ENCODE measurements around the gene MFSD11. TPM values are rescaled to one million over a fixed set of nuclear protein-coding genes. Genes with fewer than 3 reads are reported as not detected.

The MFSD11 gene
- total and polyA plus RNA-seq, 4 donors, result 12.0 to 57.5 (median 25.0) TPM

DNA sequence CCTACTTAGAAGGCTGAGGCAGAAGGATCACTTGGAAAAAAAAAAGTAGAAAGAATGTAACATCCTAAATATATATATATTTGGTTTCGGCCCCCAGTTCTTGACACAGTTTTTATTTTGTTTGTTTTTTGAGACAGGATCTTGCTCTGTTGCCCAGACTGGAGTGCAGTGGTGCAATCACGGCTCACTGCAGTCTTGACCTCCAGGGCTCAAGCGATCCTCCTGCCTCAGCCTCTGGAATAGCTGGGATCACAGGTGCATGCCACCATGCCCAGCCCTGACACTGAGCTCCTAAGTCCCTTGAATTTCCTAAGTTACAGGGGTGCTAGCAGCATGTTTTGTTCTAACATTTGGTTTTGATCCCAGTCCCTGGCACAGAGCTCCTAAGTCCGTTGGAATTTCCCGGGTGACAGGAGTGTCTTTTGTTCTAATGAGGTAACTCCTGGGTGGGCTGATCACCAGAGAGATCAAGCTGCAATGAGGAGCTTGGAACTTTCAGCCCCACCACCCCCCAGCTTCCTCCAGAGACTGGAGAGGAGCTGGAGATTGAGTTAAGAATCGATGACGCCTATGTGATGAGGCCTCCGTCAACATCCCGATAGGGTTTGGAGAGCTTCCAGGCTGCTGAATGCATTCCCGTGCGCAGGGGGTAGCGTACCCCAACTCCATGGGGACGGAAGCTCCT is 47.2 kb upstream of the MFSD11 start:
- Histone ChIP-seq H3K9me3 (ENCODE audit: control insufficient read depth in 4 of 4, insufficient read depth in 3 of 4, low read length in 3 of 4) (peaks cover 0 to 2% (median 0%) of the 10 kb centered on the region in 4 donors), H3K36me3 (ENCODE audit: control insufficient read depth in 4 of 4, insufficient read depth in 4 of 4, low read length in 4 of 4) (peaks cover 0 to 16% (median 0%) of the 10 kb centered on the region in 4 donors), H3K4me3 (no peak overlapping the region), H3K9ac (ENCODE audit: insufficient read depth in 1 of 2, low read length in 2 of 2) (no peak overlapping the region), H3K27me3 (ENCODE audit: control insufficient read depth in 3 of 3, insufficient read depth in 3 of 3, low read length in 2 of 3) (no peaks in the 10 kb centered on the region), H3K4me1 (ENCODE audit: control insufficient read depth in 5 of 5, insufficient read depth in 5 of 5, low read length in 5 of 5) (peaks cover 0 to 49% (median 23%) of the 10 kb centered on the region in 5 donors), H3K27ac (ENCODE audit: low read depth in 1 of 2, low read length in 1 of 2) (no peak overlapping the region)
- ATAC-seq (ENCODE audit: insufficient read depth, low FRiP score) (no peak), DNase-seq (no peak)
- WGBS, 2 donors, result 88 to 93% methylated on average over 13 of the region's 13 CpGs
- TF ChIP-seq, protein P1, sequence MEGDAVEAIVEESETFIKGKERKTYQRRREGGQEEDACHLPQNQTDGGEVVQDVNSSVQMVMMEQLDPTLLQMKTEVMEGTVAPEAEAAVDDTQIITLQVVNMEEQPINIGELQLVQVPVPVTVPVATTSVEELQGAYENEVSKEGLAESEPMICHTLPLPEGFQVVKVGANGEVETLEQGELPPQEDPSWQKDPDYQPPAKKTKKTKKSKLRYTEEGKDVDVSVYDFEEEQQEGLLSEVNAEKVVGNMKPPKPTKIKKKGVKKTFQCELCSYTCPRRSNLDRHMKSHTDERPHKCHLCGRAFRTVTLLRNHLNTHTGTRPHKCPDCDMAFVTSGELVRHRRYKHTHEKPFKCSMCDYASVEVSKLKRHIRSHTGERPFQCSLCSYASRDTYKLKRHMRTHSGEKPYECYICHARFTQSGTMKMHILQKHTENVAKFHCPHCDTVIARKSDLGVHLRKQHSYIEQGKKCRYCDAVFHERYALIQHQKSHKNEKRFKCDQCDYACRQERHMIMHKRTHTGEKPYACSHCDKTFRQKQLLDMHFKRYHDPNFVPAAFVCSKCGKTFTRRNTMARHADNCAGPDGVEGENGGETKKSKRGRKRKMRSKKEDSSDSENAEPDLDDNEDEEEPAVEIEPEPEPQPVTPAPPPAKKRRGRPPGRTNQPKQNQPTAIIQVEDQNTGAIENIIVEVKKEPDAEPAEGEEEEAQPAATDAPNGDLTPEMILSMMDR (IDR thresholded peaks at IDR 0.05; ENCODE audit: control extremely low read depth, extremely low read depth), result no peak

DNA sequence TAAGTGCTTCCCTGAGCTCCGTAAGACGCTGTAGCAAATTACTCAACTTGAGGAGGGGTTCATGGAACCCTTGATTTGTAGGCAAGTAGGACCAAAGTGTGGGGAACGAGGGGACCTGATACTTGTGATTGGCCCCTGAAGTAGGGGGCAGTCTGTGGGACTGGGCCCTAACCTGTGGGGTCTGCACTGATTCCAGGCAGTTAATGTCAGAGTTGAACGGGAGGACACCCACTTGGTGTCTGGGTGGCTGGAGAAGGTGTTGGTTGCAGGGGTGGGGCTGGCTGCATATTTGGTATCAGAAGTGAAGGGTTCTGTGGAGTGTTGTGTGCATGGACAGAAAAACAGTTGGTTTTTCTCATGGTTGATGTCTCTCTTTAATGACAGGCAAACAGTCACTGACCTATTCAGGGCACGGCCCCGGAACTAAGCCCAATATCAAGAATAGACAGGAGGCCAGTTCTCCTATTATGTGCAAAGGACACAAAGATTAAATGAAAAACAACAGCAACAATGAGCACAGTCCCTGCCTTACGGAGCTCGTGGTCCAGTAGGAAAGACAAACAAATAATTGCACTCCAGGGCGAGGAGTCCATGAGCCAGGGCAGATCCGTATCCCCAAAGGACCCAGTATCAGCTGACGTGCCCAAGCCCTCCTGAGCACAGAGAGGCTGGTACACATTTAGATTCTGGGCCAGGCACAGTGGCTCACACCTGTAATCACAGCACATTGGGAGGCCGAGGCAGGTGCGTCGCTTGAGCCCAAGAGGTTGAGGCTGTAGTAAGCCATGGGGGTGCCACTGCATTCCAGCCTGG is 46.3 kb upstream of the MFSD11 start:
- Histone ChIP-seq H3K36me3 (ENCODE audit: control insufficient read depth in 4 of 4, insufficient read depth in 4 of 4, low read length in 4 of 4) (peaks cover 0 to 15% (median under 1%) of the 10 kb centered on the region in 4 donors), H3K4me1 (ENCODE audit: control insufficient read depth in 5 of 5, insufficient read depth in 5 of 5, low read length in 5 of 5) (peaks cover 4 to 49% (median 24%) of the 10 kb centered on the region in 5 donors), H3K27ac (ENCODE audit: low read depth in 1 of 2, low read length in 1 of 2) (peak overlapping the region; percentile 33 to 43), H3K27me3 (ENCODE audit: control insufficient read depth in 3 of 3, insufficient read depth in 3 of 3, low read length in 2 of 3) (no peaks in the 10 kb centered on the region), H3K9ac (ENCODE audit: insufficient read depth in 1 of 2, low read length in 2 of 2) (no peak overlapping the region), H3K4me3 (no peak overlapping the region), H3K9me3 (ENCODE audit: control insufficient read depth in 4 of 4, insufficient read depth in 3 of 4, low read length in 3 of 4) (peaks cover 0 to 2% (median 0%) of the 10 kb centered on the region in 4 donors)
- no peak for DNase-seq
- WGBS, 2 donors, result 92 to 95% methylated on average over 14 of the region's 14 CpGs
- TF ChIP-seq, protein P1 (IDR thresholded peaks at IDR 0.05; ENCODE audit: control extremely low read depth, extremely low read depth), result no peak
- no peak for ATAC-seq (ENCODE audit: insufficient read depth, low FRiP score)

DNA sequence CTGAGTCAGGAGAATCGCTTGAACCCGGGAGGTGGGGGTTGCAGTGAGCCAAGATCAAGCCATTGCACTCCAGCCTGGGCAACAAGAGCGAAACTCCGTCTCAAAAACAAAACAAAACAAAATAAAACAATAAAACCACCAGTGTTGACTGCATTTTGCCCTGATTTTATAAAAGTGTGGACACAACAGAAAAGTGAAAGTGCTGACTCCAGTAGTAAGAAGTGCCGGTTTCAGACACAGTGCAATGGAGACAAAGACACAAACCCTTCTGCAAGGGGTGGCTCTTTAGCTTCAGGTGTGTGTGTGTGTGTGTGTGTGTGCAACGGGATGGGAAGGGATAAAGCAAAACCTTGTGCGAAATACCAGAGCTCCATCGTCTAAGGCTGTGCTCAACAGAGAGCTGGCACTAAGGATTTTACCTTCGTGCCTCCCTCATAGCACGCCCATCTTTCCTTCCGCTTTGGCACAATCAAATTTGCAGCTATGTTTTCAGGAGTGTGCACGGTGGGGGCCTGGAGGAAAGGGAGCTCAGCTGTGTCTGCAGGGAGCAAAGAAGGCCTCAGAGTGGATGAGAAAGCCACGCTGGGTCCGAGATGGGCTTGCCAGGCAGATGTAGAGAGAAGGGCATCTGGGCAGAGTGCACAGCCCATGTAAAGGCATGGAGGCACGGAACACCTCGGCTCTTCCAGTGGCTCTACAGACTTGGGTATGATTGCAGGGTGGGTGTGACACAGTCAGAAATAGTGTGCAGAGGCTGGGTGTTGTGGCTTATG is 42.7 kb upstream of the MFSD11 start:
- 76 to 79% methylated on average over 16 of the region's 16 CpGs for WGBS, 2 donors
- H3K4me3 ChIP-seq, result no peak overlapping the region
- peak overlapping the region in 1 of 2 donors; percentile 62 for H3K27ac ChIP-seq (ENCODE audit: low read depth in 1 of 2, low read length in 1 of 2)
- H3K9ac ChIP-seq (ENCODE audit: insufficient read depth in 1 of 2, low read length in 2 of 2), result no peak overlapping the region
- DNase-seq, result no peak
- TF ChIP-seq, protein P1 (IDR thresholded peaks at IDR 0.05; ENCODE audit: control extremely low read depth, extremely low read depth), result no peak
- H3K4me1 ChIP-seq (ENCODE audit: control insufficient read depth in 5 of 5, insufficient read depth in 5 of 5, low read length in 5 of 5), result peaks cover 9 to 38% (median 27%) of the 10 kb centered on the region in 5 donors
- peaks cover 0 to 2% (median 0%) of the 10 kb centered on the region in 4 donors for H3K9me3 ChIP-seq (ENCODE audit: control insufficient read depth in 4 of 4, insufficient read depth in 3 of 4, low read length in 3 of 4)
- ATAC-seq (ENCODE audit: insufficient read depth, low FRiP score), result no peak
- H3K36me3 ChIP-seq (ENCODE audit: control insufficient read depth in 4 of 4, insufficient read depth in 4 of 4, low read length in 4 of 4), result peaks cover 0 to 5% (median 2%) of the 10 kb centered on the region in 4 donors
- H3K27me3 ChIP-seq (ENCODE audit: control insufficient read depth in 3 of 3, insufficient read depth in 3 of 3, low read length in 2 of 3), result no peaks in the 10 kb centered on the region

Measured in lung (tissue), 12 donors.